Globus pallidus (tissue), 1 donor: ENCODE results near the gene PCDHGA5.
"Not testable (repeated sequence)": the region's sequence is repeated elsewhere in the genome, so short reads cannot be mapped to it uniquely, and the experiment has no call there.

Experiments used
- DNase-seq: peaks from one replicate; pipeline ENCODE4 v3.0.0-alpha.2; 2015; ENCODE audit warnings: low spot score

The PCDHGA5 gene

DNA sequence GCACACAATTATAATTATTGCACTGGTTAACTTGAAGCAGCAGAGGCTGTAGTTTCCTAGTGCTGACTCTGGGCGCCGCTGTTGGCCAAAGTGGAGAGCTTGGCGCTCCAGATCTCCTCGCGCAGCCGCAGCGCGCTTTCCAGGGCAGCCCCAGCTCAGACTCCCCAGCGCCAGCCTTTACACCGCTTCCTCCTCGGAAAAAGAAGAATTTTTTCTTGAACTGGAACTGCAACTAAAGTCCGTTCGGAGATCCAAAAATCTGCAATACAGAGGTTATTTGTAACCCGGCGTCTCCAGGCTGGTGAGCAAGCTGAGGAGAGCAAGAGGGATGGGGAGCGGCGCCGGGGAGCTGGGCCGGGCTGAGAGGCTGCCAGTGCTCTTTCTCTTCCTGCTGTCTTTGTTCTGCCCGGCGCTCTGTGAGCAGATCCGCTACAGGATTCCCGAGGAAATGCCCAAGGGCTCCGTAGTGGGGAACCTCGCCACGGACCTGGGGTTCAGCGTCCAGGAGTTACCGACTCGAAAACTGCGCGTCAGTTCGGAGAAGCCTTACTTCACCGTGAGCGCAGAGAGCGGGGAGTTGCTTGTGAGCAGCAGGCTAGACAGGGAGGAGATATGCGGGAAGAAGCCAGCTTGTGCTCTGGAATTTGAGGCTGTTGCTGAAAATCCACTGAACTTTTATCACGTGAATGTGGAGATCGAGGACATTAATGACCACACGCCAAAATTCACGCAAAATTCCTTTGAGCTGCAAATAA is 23.8 kb downstream of the PCDHGA5 start, which contains the start of gene PCDHGB4:
Gene PCDHGB4 (plus strand): TSS at position 142 of the 755 bp plus-strand sequence. CDS start 187 bp downstream, at position 329.
- not testable (repeated sequence) for DNase-seq

DNA sequence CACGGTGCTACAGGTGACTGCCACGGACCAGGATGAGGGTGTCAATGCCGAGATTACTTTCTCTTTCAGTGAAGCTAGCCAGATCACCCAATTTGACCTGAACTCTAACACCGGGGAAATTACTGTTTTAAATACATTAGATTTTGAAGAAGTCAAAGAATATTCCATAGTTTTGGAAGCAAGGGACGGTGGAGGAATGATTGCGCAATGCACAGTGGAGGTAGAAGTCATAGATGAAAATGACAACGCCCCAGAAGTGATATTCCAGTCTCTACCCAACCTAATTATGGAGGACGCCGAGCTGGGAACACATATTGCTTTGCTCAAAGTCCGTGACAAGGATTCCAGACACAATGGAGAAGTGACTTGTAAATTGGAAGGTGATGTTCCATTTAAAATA is 24.7 kb downstream of the PCDHGA5 start:
- no peak for DNase-seq

DNA sequence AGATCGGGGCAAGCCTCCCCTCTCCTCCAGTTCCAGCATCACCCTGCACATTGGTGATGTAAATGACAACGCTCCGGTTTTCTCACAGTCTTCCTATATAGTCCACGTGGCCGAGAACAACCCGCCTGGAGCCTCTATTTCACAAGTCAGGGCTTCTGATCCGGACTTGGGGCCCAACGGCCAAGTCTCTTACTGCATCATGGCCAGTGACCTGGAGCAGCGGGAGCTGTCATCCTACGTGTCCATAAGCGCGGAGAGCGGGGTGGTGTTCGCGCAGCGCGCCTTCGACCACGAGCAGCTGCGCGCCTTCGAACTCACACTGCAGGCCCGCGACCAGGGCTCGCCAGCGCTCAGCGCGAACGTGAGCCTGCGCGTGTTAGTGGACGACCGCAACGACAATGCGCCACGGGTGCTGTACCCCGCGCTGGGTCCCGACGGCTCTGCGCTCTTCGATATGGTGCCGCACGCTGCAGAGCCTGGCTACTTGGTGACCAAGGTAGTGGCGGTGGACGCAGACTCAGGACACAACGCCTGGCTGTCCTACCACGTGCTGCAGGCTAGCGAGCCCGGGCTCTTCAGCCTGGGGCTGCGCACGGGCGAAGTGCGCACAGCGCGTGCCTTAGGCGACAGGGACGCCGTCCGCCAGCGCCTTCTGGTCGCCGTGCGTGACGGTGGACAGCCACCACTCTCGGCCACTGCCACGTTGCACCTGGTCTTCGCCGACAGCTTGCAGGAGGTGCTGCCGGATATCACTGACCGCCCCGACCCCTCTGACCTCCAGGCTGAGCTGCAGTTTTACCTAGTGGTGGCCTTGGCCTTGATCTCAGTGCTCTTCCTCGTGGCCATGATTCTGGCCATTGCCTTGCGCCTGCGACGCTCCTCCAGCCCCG is 25.4 kb downstream of the PCDHGA5 start:
- no peak for DNase-seq

DNA sequence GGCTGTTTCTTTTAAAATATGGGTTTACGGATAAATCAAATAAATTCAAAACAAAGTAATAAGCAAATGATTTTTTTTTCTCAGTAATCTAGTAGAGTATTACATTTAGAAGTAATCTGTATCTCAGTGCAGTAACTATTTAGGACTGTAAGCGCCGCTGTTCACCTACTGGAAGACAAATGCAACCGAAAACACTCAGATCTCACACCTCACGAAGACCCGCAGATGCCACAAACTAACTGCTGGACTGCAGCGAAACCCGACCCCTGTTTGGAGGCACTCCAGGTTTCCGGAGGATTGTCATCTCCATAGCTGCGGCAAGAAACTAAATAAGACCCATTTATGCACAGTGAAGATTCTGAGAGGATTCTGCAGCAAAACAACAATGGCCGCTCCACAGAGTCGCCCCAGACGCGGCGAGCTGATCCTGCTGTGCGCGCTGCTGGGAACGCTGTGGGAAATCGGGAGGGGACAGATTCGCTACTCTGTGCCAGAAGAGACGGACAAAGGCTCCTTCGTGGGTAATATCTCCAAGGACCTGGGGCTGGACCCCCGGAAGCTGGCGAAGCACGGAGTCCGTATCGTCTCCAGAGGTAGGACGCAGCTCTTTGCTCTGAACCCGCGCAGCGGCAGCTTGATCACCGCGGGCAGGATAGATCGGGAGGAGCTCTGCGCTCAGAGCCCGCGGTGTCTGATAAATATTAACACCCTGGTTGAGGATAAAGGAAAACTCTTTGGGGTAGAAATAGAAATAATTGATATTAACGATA is 28.7 kb downstream of the PCDHGA5 start, which contains the start of gene PCDHGA8:
Gene PCDHGA8 (plus strand): TSS at position 205 of the 770 bp plus-strand sequence. CDS start 181 bp downstream, at position 386.
- DNase-seq, result no peak

DNA sequence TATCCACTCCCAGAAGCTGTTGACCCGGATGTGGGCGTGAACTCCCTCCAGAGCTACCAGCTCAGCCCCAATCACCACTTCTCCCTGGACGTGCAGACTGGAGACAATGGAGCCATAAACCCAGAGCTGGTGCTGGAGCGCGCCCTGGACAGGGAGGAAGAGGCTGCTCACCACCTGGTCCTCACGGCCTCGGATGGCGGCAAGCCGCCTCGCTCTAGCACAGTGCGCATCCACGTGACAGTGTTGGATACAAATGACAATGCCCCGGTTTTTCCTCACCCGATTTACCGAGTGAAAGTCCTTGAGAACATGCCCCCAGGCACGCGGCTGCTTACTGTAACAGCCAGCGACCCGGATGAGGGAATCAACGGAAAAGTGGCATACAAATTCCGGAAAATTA is 29.3 kb downstream of the PCDHGA5 start:
- DNase-seq, result no peak

DNA sequence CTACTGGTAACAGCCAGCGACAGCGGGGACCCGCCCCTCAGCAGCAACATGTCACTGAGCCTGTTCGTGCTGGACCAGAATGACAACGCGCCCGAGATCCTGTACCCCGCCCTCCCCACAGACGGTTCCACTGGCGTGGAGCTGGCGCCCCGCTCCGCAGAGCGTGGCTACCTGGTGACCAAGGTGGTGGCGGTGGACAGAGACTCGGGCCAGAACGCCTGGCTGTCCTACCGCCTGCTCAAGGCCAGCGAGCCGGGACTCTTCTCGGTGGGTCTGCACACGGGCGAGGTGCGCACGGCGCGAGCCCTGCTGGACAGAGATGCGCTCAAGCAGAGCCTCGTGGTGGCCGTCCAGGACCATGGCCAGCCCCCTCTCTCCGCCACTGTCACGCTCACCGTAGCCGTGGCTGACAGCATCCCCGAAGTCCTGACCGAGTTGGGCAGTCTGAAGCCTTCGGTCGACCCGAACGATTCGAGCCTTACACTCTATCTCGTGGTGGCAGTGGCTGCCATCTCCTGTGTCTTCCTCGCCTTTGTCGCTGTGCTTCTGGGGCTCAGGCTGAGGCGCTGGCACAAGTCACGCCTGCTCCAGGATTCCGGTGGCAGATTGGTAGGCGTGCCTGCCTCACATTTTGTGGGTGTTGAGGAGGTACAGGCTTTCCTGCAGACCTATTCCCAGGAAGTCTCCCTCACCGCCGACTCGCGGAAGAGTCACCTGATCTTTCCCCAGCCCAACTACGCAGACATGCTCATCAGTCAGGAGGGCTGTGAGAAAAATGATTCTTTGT is 30.6 kb downstream of the PCDHGA5 start:
- not testable (repeated sequence) for DNase-seq

DNA sequence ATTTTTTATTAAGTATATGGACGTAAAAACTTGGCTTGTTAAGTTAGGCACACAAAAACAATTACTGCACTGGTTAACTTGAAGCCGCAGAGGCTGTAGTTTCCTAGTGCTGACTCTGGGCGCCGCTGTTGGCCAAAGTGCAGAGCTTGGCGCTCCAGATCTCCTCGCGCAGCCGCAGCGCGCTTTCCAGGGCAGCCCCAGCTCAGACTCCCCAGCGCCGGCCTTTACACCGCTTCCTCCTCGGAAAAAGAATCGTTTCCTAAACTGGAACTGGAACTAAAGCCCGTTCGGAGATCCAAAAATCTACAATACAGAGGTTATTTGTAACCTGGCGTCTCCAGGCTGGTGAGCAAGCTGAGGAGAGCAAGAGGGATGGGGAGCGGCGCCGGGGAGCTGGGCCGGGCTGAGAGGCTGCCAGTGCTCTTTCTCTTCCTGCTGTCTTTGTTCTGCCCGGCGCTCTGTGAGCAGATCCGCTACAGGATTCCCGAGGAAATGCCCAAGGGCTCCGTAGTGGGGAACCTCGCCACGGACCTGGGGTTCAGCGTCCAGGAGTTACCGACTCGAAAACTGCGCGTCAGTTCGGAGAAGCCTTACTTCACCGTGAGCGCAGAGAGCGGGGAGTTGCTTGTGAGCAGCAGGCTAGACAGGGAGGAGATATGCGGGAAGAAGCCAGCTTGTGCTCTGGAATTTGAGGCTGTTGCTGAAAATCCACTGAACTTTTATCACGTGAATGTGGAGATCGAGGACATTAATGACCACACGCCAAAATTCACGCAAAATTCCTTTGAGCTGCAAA is 34.0 kb downstream of the PCDHGA5 start, which contains the start of gene PCDHGB5:
Gene PCDHGB5 (plus strand): TSS at position 192 of the 796 bp plus-strand sequence. CDS start 181 bp downstream, at position 373.
- not testable (repeated sequence) for DNase-seq

DNA sequence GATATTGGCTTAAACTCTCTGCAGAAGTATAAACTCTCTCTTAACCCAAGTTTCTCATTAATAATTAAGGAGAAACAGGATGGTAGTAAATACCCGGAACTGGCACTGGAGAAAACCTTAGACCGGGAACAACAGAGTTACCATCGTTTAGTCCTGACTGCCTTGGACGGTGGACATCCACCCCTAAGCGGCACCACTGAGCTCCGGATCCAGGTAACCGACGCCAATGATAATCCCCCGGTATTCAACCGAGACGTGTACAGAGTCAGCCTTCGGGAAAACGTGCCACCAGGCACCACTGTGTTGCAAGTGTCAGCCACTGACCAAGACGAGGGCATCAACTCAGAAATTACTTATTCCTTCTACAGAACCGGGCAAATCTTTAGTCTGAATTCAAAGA is 34.6 kb downstream of the PCDHGA5 start:
- DNase-seq, result no peak

DNA sequence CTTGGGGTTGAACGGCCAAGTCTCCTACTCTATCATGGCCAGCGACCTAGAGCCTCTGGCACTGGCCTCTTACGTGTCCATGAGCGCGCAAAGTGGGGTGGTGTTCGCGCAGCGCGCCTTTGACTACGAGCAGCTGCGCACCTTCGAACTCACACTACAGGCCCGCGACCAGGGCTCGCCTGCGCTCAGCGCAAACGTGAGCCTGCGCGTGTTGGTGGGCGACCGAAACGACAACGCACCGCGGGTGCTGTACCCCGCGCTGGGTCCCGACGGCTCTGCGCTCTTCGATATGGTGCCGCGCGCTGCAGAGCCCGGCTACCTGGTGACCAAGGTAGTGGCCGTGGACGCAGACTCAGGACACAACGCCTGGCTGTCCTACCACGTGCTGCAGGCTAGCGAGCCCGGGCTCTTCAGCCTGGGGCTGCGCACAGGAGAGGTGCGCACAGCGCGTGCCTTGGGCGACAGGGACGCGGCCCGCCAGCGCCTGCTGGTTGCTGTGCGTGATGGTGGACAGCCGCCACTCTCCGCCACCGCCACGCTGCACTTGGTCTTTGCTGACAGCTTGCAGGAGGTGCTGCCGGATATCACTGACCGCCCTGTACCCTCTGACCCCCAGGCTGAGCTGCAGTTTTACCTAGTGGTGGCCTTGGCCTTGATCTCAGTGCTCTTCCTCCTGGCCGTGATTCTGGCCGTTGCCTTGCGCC is 35.7 kb downstream of the PCDHGA5 start:
- DNase-seq, result no peak

DNA sequence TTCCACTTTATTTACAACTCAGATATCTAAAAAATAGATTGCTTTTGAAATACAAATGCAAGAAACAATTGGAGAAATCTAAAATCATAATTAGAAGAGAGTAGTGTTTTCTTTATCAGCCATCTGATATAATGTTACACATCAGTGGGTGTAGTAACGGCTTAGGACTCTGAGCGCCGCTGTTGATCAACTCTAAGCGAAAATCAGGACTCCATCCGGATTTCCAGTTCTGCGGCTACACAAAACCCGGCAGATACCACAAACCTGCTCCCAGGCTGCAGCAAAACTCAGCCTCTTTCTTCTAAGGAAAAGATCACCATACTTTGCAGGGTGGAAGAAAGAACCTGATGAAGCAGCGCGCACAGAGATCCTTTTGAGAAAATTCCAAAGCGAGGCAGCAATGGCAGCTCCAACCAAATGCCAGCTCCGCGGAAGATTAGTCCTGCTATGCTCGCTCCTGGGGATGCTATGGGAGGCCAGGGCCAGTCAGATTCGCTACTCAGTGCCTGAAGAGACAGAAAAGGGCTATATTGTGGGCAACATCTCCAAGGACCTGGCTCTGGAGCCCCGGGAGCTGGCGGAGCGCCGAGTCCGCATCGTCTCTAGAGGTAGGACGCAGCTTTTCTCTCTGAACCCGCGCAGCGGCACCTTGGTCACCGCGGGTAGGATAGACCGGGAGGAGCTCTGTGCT is 38.7 kb downstream of the PCDHGA5 start, which contains the start of gene PCDHGA9:
Gene PCDHGA9 (plus strand): TSS at position 226 of the 691 bp plus-strand sequence. CDS start 175 bp downstream, at position 401.
- peak; percentile 21 for DNase-seq

DNA sequence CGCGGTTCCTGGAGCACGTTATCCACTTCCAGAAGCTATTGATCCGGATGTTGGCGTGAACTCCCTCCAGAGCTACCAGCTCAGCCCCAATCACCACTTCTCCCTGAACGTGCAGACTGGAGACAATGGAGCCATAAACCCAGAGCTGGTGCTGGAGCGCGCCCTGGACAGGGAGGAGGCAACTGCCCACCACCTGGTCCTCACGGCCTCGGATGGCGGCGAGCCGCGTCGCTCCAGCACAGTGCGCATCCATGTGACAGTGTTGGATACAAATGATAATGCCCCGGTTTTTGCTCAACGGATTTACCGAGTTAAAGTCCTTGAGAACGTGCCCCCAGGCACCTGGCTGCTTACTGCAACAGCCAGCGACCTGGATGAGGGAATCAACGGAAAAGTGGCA is 39.4 kb downstream of the PCDHGA5 start:
- DNase-seq, result no peak

DNA sequence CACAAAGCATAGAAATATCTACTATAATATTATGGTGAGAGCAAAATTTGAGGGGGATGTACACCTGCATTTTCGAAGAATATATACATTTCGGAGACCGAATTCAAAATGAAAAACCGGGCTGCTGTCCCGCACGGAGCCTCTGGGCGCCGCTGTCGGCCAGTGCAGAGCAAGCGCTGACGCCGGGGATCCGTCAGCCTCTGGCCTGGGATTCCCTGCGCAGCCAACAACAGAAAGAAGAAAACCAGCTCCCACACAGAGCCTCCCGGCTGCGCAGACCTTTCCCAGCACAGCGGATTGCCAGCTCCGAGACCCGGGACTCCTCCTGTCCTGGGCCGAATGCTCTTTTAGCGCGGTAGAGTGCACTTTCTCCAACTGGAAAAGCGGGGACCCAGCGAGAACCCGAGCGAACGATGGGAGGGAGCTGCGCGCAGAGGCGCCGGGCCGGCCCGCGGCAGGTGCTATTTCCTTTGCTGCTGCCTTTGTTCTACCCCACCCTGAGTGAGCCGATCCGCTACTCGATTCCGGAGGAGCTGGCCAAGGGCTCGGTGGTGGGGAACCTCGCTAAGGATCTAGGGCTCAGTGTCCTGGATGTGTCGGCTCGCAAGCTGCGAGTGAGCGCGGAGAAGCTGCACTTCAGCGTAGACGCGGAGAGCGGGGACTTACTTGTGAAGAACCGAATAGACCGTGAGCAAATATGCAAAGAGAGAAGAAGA is 44.0 kb downstream of the PCDHGA5 start, which contains the start of gene PCDHGB6:
Gene PCDHGB6 (plus strand): TSS at position 232 of the 716 bp plus-strand sequence. CDS start 182 bp downstream, at position 414.
- DNase-seq, result not testable (repeated sequence)

DNA sequence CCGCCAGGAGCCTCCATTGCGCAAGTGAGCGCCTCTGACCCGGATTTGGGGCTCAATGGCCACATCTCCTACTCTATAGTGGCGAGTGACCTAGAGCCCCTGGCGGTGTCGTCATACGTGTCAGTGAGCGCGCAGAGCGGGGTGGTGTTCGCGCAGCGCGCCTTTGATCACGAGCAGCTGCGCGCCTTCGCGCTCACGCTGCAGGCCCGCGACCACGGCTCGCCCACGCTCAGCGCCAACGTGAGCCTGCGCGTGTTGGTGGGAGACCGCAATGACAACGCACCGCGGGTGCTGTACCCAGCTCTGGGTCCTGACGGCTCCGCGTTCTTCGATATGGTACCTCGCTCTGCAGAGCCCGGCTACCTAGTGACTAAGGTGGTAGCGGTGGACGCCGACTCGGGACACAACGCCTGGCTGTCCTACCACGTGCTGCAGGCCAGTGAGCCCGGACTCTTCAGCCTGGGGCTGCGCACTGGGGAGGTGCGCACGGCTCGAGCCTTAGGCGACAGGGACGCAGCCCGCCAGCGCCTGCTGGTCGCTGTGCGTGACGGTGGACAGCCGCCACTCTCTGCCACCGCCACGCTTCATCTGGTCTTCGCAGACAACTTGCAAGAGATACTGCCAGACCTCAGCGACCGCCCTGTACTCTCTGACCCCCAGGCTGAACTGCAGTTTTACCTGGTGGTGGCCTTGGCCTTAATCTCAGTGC is 45.8 kb downstream of the PCDHGA5 start:
- no peak for DNase-seq

DNA sequence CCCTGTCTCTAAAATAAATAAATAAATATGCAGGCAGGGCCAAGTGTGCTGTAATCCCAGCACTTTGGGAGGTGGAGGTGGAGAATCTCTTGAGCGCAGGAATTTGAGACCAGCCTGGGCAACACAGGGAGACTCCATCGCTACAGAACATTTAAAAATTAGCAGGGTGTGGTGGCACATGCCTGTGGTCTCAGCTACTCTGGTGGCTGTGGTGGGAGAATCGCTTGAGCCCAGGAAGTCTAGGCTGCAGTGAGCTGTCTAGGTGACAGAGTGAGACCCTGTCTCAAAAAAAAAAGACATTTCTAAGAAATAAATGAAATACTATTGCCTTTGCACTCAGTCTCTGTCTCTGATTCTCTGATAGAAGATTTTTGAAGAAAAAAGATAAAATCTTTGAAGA is 47.6 kb downstream of the PCDHGA5 start:
- DNase-seq, result no peak

DNA sequence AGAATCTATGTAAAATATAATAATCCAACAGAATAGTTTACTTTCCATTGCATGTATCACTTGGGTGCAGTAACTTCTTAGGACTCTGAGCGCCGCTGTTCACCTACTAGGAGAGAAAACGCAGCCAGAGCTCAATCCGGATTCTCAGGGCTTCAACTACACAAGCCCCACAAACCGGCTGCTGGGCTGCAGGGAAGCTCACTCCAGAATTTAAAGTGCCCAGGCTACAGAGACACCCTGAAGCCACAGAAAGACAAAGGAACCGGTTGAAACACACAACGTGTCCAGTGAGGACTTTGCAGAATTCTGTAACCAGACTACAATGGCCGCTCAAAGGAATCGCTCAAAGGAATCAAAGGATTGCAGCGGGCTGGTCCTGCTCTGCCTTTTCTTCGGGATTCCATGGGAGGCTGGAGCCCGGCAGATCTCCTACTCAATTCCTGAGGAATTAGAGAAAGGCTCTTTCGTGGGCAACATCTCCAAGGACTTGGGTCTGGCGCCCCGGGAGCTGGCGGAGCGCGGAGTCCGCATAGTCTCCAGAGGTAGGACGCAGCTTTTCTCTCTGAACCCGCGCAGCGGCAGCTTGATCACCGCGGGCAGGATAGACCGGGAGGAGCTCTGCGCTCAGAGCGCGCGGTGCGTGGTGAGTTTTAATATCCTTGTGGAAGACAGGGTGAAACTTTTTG is 49.0 kb downstream of the PCDHGA5 start, which contains the start of gene PCDHGA10:
Gene PCDHGA10 (plus strand): TSS at position 134 of the 686 bp plus-strand sequence. CDS start 189 bp downstream, at position 323.
- DNase-seq, result peak; percentile 17

DNA sequence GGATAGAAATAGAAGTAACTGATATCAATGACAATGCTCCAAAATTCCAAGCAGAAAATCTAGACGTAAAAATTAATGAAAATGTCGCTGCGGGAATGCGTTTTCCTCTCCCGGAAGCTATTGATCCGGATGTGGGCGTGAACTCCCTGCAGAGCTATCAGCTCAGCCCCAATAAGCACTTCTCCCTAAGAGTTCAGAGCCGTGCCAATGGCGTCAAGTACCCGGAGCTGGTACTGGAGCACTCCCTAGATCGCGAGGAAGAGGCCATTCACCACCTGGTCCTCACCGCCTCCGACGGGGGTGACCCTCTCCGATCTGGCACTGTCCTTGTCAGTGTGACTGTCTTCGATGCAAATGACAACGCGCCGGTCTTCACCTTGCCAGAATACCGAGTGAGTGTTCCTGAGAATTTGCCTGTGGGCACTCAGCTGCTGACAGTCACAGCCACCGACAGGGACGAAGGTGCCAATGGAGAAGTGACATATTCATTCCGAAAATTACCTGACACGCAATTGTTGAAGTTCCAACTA is 49.6 kb downstream of the PCDHGA5 start:
- no peak for DNase-seq
